Ovary (tissue), 3 donors: Measurements from ENCODE around the gene TMEM132D.

Experiments used
- EP300 ChIP-seq: sonication (generic); formaldehyde crosslinking; IDR thresholded peaks from one replicate; pipeline ENCODE4 v1.6.1; 2017; ENCODE audit warnings: antibody characterized with exemption
- POLR2A ChIP-seq: fragments of 450-650 bp; IDR thresholded peaks from one replicate; pipeline ENCODE4 v1.6.1; 2017; ENCODE audit warnings: antibody characterized with exemption, mild to moderate bottlenecking, moderate library complexity
- TF ChIP-seq, protein P1 (sequence below), 3 donors: fragments of 450-650 bp in 2 of 3; fragments of 200-600 bp in 1 of 3; IDR thresholded peaks; one replicate each; pipeline versions ENCODE4 v1.5.1 to v1.8.0; 2016 to 2022; ENCODE audit warnings: antibody characterized with exemption in 3 of 3, mild to moderate bottlenecking in 1 of 3
- donor health status: DM: no; HTN: no; CAD: no.

DNA sequence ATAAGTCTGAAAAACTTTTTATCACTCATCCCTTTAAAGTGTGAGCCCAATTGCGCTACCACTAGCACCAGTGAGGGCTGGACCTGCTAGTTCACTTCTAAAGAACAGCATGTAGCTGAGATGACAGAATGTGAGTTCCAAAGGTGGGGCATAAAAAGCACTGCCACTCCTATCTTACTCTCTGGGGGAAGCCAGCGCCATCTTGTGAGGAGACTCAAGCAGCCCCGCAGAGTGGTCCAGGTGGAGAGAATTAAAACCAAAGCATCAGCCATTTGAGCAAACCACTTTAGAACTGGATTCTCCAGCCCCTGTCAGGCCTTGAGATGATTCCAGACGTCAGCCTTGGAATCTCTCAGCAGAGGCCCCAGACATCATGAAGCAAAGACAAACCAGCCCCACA is 39.9 kb downstream of the TMEM132D start:
- TF ChIP-seq, protein P1, sequence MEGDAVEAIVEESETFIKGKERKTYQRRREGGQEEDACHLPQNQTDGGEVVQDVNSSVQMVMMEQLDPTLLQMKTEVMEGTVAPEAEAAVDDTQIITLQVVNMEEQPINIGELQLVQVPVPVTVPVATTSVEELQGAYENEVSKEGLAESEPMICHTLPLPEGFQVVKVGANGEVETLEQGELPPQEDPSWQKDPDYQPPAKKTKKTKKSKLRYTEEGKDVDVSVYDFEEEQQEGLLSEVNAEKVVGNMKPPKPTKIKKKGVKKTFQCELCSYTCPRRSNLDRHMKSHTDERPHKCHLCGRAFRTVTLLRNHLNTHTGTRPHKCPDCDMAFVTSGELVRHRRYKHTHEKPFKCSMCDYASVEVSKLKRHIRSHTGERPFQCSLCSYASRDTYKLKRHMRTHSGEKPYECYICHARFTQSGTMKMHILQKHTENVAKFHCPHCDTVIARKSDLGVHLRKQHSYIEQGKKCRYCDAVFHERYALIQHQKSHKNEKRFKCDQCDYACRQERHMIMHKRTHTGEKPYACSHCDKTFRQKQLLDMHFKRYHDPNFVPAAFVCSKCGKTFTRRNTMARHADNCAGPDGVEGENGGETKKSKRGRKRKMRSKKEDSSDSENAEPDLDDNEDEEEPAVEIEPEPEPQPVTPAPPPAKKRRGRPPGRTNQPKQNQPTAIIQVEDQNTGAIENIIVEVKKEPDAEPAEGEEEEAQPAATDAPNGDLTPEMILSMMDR (IDR thresholded peaks at IDR 0.05), result no peak
- TF ChIP-seq POLR2A (no peak), EP300 (no peak)
